Stimulated activated CD4-positive, alpha-beta T cell treated with anti-CD3 and anti-CD28 coated beads, TNF-alpha, amount 100 ng/mL, for 4 hours (primary cell): ENCODE measurements around the gene DHCR7.
A peak's percentile ranks its signal among the peaks of the same experiment; 100 is the strongest.

Experiments used
- DNase-seq, 3 experiments: peaks; one replicate each; pipeline ENCODE4 v3.0.0-alpha.2; 2020; ENCODE audit warnings: low read depth in 3 of 3

DHCR7 gene, protein sequence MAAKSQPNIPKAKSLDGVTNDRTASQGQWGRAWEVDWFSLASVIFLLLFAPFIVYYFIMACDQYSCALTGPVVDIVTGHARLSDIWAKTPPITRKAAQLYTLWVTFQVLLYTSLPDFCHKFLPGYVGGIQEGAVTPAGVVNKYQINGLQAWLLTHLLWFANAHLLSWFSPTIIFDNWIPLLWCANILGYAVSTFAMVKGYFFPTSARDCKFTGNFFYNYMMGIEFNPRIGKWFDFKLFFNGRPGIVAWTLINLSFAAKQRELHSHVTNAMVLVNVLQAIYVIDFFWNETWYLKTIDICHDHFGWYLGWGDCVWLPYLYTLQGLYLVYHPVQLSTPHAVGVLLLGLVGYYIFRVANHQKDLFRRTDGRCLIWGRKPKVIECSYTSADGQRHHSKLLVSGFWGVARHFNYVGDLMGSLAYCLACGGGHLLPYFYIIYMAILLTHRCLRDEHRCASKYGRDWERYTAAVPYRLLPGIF

DNA sequence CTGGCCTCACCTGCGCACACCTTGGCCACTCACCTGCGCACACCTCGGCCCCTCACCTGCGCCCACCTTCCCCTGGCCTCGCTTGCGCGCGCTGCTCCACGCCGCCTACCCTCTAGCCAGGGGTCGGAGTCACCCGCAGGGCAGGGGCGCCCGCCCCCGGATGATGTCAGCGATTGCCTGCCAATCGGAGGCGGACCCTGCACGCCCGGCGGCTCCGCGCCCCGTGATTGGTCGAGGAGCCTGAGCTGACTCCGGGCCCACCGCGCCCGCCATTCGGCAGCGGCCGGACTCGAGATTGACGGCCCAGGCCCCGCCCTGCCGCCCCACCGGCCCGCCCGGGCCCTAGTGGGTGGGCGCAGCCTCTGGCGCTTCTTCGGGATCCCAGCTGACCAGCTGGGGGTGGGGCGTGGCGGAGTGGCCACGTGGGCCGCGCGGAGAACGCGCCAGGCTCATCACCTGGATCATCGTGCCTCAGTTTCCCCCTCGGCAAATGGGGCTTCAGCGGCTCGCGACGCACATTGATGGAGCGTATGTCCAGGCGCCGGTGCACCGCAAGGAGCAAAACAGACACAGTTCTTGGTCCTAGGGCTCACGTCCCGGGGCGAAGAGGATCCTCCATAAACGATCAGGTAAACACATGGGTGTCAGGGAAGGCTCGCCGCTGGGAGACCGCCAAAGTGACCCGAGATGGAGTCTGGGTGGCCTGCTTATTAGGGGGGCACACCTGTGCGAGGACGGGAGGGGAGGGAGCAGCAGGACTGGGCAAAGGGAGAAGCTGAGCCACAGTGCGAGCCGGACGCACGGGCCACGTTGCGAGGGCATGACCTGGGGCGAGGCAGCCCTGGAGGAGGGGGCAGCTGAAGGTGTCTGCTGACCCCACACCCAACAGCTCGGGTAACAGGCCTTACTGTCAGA, at the start of gene DHCR7:
TSS of gene DHCR7 (minus strand) at position 137 of the 915 bp plus-strand sequence. CDS start 3,441 bp downstream, outside the sequence.
- peak; percentile 85 to 92 (median 92) for DNase-seq

DNA sequence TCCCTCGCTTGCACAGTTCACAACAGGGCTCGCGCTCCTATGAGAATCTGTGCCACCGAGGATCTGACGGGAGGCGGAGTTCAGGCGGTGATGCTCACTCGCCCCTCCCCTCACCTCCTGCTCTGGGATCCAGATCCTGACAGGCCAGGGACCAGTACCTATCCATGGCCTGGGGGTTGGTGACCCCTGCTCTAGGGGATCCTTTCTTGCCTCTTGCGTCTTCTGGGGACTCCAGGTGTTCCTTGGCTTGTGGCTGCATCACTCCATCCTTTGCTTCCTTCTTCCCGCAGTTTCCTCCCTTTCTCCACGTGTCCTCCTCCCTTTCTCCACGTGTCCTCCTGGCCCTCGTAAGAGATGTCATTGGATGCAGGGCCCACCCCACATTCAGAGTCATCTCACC, 48.2 kb upstream of the DHCR7 start:
- DNase-seq = no peak

- no peak for DNase-seq
Observed at GRCh38 chr11:71495286-71496230, 47.4 kb upstream of the DHCR7 start.

GRCh38 chr11:71491940-71492339, 43.7 kb upstream of the DHCR7 start:
- no peak for DNase-seq

DNA sequence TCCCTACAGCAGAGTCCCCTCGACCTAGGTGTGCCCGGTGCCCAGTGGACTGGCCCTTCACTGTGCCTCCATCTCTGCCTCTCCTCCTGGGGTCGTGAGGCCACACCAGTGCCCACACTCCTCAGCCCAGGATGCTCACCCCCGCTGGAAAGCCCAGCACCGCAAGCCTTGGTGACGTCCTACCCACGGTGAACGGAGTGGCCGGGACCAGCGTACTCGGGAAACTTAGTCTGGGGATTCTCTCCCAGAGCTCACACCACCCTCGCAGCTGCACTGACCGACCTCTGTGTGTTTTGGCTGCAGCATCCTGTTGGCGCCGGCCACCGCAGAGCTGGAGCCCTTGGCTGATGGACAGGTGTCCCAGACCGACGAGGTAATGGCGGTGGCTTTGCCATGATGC, 43.3 kb upstream of the DHCR7 start:
- DNase-seq = no peak

GRCh38 chr11:71490731-71491390, 42.7 kb upstream of the DHCR7 start:
- no peak for DNase-seq

DNA sequence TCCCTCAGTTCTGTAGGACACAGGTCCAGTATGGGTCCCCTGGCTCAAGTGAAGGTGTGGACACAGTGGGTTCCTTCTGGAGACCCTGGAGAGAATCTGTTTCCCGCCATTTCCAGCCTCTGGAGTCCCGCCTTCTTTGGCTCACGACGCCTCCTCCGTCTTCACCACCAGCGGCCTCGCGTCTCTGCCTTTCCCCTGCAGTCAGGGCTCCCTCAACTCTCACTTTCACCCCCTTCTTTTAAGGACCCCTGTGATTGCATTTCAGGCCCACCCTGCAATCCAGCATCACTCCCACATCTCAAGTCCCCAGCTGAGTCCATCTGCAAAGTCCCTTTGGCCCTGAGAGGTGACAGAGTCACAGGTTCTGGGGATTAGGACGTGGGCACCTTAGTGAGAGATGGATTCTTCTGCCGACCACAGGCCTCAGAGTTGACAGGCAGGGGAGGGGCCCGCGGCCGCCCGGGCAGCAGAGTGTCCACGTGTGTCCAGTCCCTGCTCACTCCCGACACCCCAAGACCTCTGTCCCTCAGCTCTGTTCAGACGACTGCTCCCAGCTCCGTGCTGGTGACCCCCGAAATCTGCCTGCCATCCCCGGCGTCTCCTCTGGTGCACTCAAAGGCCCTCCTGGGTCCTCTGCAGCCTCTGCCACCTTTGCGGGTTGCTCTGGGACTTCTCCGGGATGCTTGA, 42.0 kb upstream of the DHCR7 start:
- no peak for DNase-seq

GRCh38 chr11:71489311-71490043, 41.3 kb upstream of the DHCR7 start:
- DNase-seq = peak in 1 of 3 experiments; percentile 11

DNA sequence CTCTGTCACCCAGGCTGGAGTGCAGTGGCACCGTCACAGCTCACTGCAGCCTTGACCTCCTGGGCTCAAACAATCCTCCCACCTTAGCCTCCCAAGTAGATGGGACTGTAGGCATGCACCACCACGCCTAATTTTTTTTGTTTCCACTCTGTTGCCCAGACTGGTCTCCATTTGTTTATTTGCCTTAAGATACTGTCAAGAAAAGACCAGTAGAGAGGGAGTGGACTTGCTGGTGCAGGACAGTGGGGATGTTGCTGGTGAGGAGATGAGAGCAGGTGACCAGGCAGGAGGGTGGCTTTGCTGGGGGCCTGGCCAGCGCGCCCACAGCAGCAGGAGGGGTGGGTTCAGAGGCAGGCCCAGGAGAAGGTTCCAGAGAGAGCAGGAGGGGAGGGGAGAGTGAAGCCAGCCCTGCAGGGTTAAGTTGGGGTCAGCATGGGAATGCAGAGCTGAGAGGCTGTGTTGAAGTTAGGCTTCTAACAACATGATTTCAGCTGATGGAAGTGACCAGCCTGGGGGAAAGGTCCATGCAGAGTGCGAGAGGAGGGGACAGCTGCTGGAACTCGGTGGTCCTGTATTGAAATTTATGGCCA, 40.6 kb upstream of the DHCR7 start:
- DNase-seq = no peak

DNA sequence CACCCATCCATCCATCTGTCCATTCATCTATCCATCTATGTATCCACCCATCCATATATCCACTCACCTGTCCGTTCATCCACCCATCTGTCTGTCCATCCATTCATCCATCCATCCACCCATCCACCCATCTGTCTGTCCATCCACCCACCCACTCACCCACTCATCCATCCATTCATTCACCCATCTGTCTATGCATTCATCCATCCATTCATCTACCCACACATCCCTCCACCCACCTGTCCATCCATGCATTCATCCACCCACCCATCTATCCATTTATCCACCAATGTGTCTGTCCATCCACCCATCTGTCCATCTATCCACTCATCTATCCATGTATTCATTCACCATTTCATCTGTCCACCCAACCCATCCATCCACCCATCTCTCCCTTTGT, 38.1 kb upstream of the DHCR7 start:
- no peak for DNase-seq

GRCh38 chr11:71485466-71485865, 37.3 kb upstream of the DHCR7 start:
- DNase-seq = no peak

GRCh38 chr11:71485063-71485399, 36.8 kb upstream of the DHCR7 start:
- no peak for DNase-seq

DNA sequence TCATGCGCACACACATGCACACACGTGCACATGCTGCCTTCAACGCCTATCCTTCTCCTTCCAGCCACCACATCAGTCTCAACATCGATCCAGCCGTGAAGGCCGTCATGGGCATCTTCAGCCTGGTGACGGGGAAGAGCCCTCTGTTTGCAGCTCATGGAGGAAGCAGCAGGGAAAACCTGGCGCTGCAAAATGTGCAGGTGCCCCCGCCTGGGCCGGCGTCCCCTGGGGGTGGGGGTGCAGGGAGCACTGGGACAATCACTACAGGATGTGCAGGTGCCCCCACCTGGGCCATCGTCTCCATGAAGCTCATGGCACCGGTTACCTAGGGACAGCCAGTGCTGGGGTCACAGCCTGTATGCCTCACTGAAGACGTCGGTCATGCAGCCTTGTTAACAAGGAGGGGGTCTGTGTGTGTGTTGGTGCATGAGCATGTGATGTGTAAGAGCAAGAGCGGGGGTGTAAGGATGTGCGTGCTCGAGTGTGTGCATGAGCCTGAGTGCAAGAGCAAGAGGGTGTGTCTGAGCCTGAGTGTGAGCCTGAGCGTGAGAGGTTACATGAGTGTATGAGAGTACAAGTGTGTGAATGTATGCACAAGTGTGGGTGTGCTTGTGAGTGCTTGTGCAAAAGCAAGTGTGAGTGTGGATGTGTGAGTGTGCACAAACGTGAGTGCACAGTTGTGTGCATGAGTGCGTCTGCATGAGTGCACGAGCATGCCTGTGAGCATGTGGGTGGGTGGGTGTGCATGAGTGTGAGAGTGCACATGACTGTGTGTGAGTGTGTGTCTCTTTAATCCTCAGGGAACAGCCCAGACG, 36.3 kb upstream of the DHCR7 start:
- no peak for DNase-seq

- no peak for DNase-seq
Observed at GRCh38 chr11:71483692-71484091, 35.5 kb upstream of the DHCR7 start.

- DNase-seq = no peak
Observed at GRCh38 chr11:71482746-71483364, 34.7 kb upstream of the DHCR7 start.

GRCh38 chr11:71482216-71482615, 34.0 kb upstream of the DHCR7 start:
- no peak for DNase-seq

GRCh38 chr11:71481101-71481960, 33.1 kb upstream of the DHCR7 start:
- DNase-seq = no peak
